Stimulated activated CD4-positive, alpha-beta T cell treated with anti-CD3 and anti-CD28 coated beads, Interleukin-4, amount 100 ng/mL, for 24 hours (primary cell): Measurements from ENCODE around the gene CDRT4.

ENCODE experiments used
- DNase-seq: peaks from one replicate; pipeline ENCODE4 v3.0.0-alpha.2; 2020

CDRT4 gene

DNA sequence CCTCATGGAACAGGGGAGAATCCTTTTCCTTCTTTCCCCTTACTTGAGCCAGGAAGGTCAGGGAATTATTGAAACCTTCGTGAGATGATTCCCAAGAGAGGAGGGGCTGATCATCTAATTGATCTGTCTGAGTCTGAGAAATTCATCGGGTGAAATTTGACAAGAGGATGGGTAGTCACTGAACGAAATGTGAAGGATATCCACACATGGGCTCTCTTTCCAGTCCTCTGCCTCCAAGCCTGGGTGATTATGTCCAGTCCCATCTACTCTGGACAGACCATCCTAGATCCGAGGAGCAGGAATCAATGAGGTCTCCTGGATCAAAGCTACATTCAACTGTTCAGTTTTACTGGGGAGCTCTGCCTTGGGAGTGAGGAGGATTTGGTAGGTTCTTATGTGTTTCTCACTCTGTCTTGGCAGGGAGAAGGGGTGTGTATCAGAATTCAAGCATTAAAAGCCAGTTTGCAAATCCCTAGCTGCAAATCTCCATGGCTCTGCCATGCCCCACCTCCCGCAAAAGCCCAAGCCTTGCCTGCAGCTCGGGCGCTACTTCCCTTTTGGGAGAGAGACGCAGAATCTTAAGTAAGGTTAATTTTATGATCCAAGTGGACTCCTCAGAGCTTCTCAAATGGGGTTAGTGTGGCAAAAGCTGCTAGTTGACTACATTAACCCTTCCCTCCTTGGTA, 78.9 kb downstream of the CDRT4 start:
- no peak for DNase-seq

DNA sequence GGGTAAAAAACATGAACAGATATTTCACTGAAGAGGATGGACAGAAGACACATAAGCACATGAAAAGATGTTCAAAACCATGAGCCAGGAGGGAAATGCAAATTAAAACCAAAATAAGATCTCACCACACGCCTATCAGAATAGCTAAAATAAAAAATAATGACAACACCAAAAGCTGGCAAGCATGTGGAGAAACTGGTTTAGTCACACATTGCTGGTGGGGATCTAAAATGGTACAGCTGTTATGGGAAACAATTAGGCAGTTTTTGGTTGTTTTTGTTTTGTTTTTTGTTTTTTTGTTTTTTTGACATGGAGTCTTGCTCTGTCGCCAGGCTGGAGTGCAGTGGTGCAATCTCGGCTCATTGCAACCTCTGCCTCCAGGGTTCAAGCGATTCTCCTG, 81.3 kb downstream of the CDRT4 start:
- DNase-seq: no peak
